K562 (cell line): ENCODE results near the gene TMPRSS9. TPM values are rescaled to one million over a fixed set of nuclear protein-coding genes. Genes with fewer than 3 reads are reported as not detected.
"Not testable (repeated sequence)": the region's sequence is repeated elsewhere in the genome, so short reads cannot be mapped to it uniquely, and the experiment has no call there.

Source experiments
- ATAC-seq: fragments of 200-7000 bp; cut with Tn5 transposase; 3 replicates; pipeline ENCODE4 v1.9.1; 2020; ENCODE audit warnings: moderate library complexity
- BruUV-seq: library from RNA; stranded (reverse); fragments of 400-500 nt; replicated peaks from 2 replicates; lab custom pipeline; 2021; lab: Mats Ljungman, UMichigan
- CTCF ChIA-PET: fragments of 300-600 bp; formaldehyde crosslinking; extraction: SDS; loops from one replicate; lab custom pipeline; 2021; ENCODE audit warnings: low intra/inter-chr PET ratio; lab: Yijun Ruan, JAX
- POLR2A ChIA-PET: fragments of 300-600, 350-650 bp; sonication (Branson Sonifier 250); formaldehyde crosslinking; extraction: SDS; loops from one replicate; lab custom pipeline; 2021; ENCODE audit warnings: antibody characterized with exemption, inconsistent platforms; lab: Yijun Ruan, JAX
- DNase-seq, 4 experiments: peaks; one replicate each; pipeline versions ENCODE4 v3.0.0 to v3.0.0-alpha.2; 2011 to 2018; ENCODE audit warnings: low spot score in 3 of 4, mixed read lengths in 3 of 4; ENCODE audit errors: extremely low read depth in 1 of 4
- FAIRE-seq: peaks from 2 replicates; lab custom pipeline; 2011; peaks lifted over from hg19 to GRCh38; lab: Jason Lieb, UNC
- H2AFZ ChIP-seq: 2 replicates; pipeline ENCODE4 v1.6.0; 2011; ENCODE audit warnings: low read depth, low read length, control low read depth, inconsistent platforms
- H3K27ac ChIP-seq: fragments of 200-600 bp; 3 replicates; pipeline ENCODE4 v1.8.0; 2011; ENCODE audit warnings: low read depth, mild to moderate bottlenecking, control low read depth, inconsistent platforms, low read length, moderate library complexity, mixed read lengths; ENCODE audit errors: extremely low read depth
- H3K27me3 ChIP-seq, 2 experiments: fragments of 300-600 bp in 1 of 2; 2 replicates in 1 of 2; 3 replicates in 1 of 2; pipeline versions ENCODE4 v1.6.0 to v1.8.0; 2011; ENCODE audit warnings: inconsistent platforms in 2 of 2, low read length in 2 of 2, mild to moderate bottlenecking in 1 of 2, mixed read lengths in 1 of 2, moderate library complexity in 1 of 2; ENCODE audit not compliant: control insufficient read depth in 2 of 2, insufficient read depth in 2 of 2
- H3K36me3 ChIP-seq: fragments of 300-600 bp; 3 replicates; pipeline ENCODE4 v1.8.0; 2011; ENCODE audit warnings: mild to moderate bottlenecking, low read length, inconsistent platforms; ENCODE audit not compliant: control insufficient read depth, insufficient read depth
- H3K4me1 ChIP-seq, 2 experiments: fragments of 200-600 bp in 1 of 2; replicated peaks in 1 of 2; 2 replicates in 1 of 2; 3 replicates in 1 of 2; pipeline versions ENCODE4 v1.5.1 to v1.8.0; 2011; ENCODE audit warnings: inconsistent platforms in 2 of 2, low read length in 2 of 2, mild to moderate bottlenecking in 1 of 2, mixed read lengths in 1 of 2, moderate library complexity in 1 of 2; ENCODE audit not compliant: control insufficient read depth in 2 of 2, insufficient read depth in 2 of 2
- H3K4me2 ChIP-seq: 2 replicates; pipeline ENCODE4 v1.6.1; 2011; ENCODE audit warnings: low read length, control low read depth, inconsistent platforms, mixed read lengths; ENCODE audit not compliant: insufficient read depth
- H3K4me3 ChIP-seq: fragments of 200-600 bp; sonication (generic), shearing (Covaris generic); 2 replicates; pipeline ENCODE4 v1.5.1; 2016; ENCODE audit warnings: control low read depth, inconsistent platforms
- H3K79me2 ChIP-seq: fragments of 200-600 bp; 3 replicates; pipeline ENCODE4 v1.8.0; 2011; ENCODE audit warnings: low read length, inconsistent platforms; ENCODE audit not compliant: control insufficient read depth, insufficient read depth
- H3K9ac ChIP-seq, 2 experiments: 2 replicates each; pipeline versions ENCODE4 v1.6.0 to v1.6.1; 2011; ENCODE audit warnings: low read depth in 2 of 2, low read length in 2 of 2, control low read depth in 1 of 2, inconsistent platforms in 1 of 2, mild to moderate bottlenecking in 1 of 2, mixed read lengths in 1 of 2; ENCODE audit not compliant: insufficient read depth in 1 of 2
- H3K9me1 ChIP-seq: one replicate; pipeline ENCODE4 v1.6.0; 2011; ENCODE audit warnings: inconsistent platforms, mild to moderate bottlenecking, low read length, moderate library complexity; ENCODE audit not compliant: control insufficient read depth, insufficient read depth
- H3K9me3 ChIP-seq: replicated peaks from 2 replicates; pipeline ENCODE4 v1.5.1; 2011; ENCODE audit warnings: low read depth, low read length, inconsistent platforms; ENCODE audit not compliant: control insufficient read depth, insufficient read depth
- H4K20me1 ChIP-seq: replicated peaks from 2 replicates; pipeline ENCODE4 v1.6.1; 2011; ENCODE audit warnings: low read length, inconsistent platforms, mixed read lengths; ENCODE audit not compliant: control insufficient read depth, insufficient read depth
- ATF3 ChIP-seq, 2 experiments: fragments of 450-650 bp in 1 of 2; sonication (generic) in 1 of 2; formaldehyde crosslinking in 1 of 2; IDR thresholded peaks in 1 of 2; conservative IDR thresholded peaks in 1 of 2; 2 replicates each; pipeline versions ENCODE4 v1.6.1 to v1.8.1; 2016 to 2023; ENCODE audit warnings: mild to moderate bottlenecking in 2 of 2, moderate library complexity in 2 of 2, inconsistent platforms in 1 of 2, missing genetic modification reagents in 1 of 2
- WGBS: fragments of 100-300 bp; shearing (Covaris generic); methylation state at CpG from one replicate; pipeline ENCODE4 v1.1.6; 2016; ENCODE audit warnings: low coverage, mixed read lengths; ENCODE audit not compliant: insufficient coverage; ENCODE audit errors: missing lambda C conversion rate; 5-methylcytosine and 5-hydroxymethylcytosine counted together
- in situ Hi-C: fragments of 300-500 bp; cut with MboI; formaldehyde crosslinking; loops from 4 replicates; pipeline ENCODE4 v1.15.0; 2018; ENCODE audit warnings: inconsistent platforms, mixed read lengths
- intact Hi-C: fragments of 100-400 bp; cut with micrococcal nuclease; formaldehyde crosslinking; loops from 2 replicates; pipeline ENCODE4 v1.14.2; 2022
- polyA plus RNA-seq, 8 experiments: library from polyadenylated mRNA; depleted of rRNA in 4 of 8; stranded (reverse) in 5 of 8; unstranded in 3 of 8; fragments of >200 nt; fragmentation: Nextera tagmentation in 2 of 8; fragmentation: Illumina TruSeq in 1 of 8; extraction: Ambion mirVana in 2 of 8; extraction: Trizol in 1 of 8; gene quantifications; 2 replicates each; pipeline versions ENCODE4 v1.2.1 to v1.2.3, GENCODE V29; 2011 to 2014; ENCODE audit warnings: inconsistent platforms in 1 of 8, missing spikeins in 1 of 8
- total RNA-seq, 7 experiments: library from RNA; depleted of rRNA in 6 of 7; stranded (reverse); fragments of >200 nt in 6 of 7; fragmentation: Illumina TruSeq in 2 of 7; extraction: Trizol in 2 of 7; gene quantifications; 2 replicates each; pipeline versions ENCODE4 v1.2.1 to v1.2.3, GENCODE V29; 2011 to 2021; ENCODE audit warnings: low replicate concordance in 1 of 7
- TF ChIP-seq, protein P1 (sequence below), 2 experiments: fragments of 450-650 bp in 1 of 2; IDR thresholded peaks; 2 replicates each; pipeline ENCODE4 v1.6.1; 2011 to 2017; ENCODE audit warnings: low read depth in 2 of 2, antibody characterized with exemption in 1 of 2, borderline replicate concordance in 1 of 2, low read length in 1 of 2, mild to moderate bottlenecking in 1 of 2, mixed read lengths in 1 of 2; ENCODE audit not compliant: control insufficient read depth in 1 of 2

Gene TMPRSS9
- total and polyA plus RNA-seq, 9 of the 15 experiments (the other 6 are each of a cell fraction or from before 2014, with no cell fraction given) = 0.01 to 0.03 TPM; not detected in 7

GRCh38 chr19:2462635-2463421 is 102.8 kb downstream of the TMPRSS9 start (continued):
- TF ChIP-seq, protein P1, sequence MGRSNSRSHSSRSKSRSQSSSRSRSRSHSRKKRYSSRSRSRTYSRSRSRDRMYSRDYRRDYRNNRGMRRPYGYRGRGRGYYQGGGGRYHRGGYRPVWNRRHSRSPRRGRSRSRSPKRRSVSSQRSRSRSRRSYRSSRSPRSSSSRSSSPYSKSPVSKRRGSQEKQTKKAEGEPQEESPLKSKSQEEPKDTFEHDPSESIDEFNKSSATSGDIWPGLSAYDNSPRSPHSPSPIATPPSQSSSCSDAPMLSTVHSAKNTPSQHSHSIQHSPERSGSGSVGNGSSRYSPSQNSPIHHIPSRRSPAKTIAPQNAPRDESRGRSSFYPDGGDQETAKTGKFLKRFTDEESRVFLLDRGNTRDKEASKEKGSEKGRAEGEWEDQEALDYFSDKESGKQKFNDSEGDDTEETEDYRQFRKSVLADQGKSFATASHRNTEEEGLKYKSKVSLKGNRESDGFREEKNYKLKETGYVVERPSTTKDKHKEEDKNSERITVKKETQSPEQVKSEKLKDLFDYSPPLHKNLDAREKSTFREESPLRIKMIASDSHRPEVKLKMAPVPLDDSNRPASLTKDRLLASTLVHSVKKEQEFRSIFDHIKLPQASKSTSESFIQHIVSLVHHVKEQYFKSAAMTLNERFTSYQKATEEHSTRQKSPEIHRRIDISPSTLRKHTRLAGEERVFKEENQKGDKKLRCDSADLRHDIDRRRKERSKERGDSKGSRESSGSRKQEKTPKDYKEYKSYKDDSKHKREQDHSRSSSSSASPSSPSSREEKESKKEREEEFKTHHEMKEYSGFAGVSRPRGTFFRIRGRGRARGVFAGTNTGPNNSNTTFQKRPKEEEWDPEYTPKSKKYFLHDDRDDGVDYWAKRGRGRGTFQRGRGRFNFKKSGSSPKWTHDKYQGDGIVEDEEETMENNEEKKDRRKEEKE (IDR thresholded peaks at IDR 0.05; ENCODE audit: borderline replicate concordance in 1 of 2, control insufficient read depth in 1 of 2, low read depth in 2 of 2, low read length in 1 of 2) = no peak
- TF ChIP-seq, all 486 proteins: peak for 5

DNA sequence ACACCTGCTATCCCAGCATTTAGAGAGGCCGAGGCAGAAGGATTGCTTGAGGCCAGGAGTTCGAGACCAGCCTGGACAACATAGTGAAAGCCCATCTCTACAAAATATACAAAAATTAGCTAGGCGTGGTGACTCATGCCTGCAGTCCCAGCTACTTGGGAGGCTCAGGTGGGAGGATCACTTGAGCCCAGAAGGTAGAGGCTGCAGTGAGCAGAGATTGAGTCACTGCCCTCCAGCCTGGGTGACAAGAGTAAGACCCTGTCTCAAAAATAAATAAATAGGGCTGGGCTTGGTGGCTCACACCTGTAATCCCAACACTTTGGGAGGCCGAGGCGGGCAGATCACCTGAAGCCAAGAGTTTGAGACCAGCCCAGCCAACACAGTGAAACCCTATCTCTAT is 103.6 kb downstream of the TMPRSS9 start:
- H3K36me3 ChIP-seq; intact Hi-C loops; ATAC-seq; in situ Hi-C loops; TF ChIP-seq ATF3 (CRISPR knock-in tag; conservative IDR thresholded peaks at IDR 0.05): not testable (repeated sequence)
- POLR2A ChIA-PET = interaction anchor here (1.6 to 1.7 kb wide), 2 partner anchors 9 to 13 kb away, joined by 4 to 7 read pairs; partner anchors contain the start of gene GADD45B
- TF ChIP-seq ATF3 (IDR thresholded peaks at IDR 0.05) = peak; percentile 31; the same call in 1 of the 2 replicates
- TF ChIP-seq, all 486 proteins: peak for 1; not testable (repeated sequence) for 485
- CTCF ChIA-PET, H3K9ac ChIP-seq, H3K9me3 ChIP-seq, DNase-seq, H3K27ac ChIP-seq, H4K20me1 ChIP-seq, H3K79me2 ChIP-seq, H3K27me3 ChIP-seq, H3K4me3 ChIP-seq, H2AFZ ChIP-seq, BruUV-seq, FAIRE-seq, H3K4me2 ChIP-seq, H3K9me1 ChIP-seq: not testable (repeated sequence)
- peaks cover 0 to 20% of the 10 kb centered on the region in 2 experiments; a peak in 2 of 5 replicates for H3K4me1 ChIP-seq
- WGBS = 48% methylated on average over 5 of the region's 5 CpGs
